Amygdala (tissue), 56 donors: ENCODE results near the gene MEF2B.
"Not testable (repeated sequence)": the region's sequence is repeated elsewhere in the genome, so short reads cannot be mapped to it uniquely, and the experiment has no call there.

Experiments
- DNase-seq, 56 donors: peaks; one replicate each; lab custom pipeline; 2025; lab: John Stamatoyannopoulos, UW

The MEF2B gene

GRCh38 chr19:19160461-19161035 is 9.5 kb downstream of the MEF2B start:
- no peak for DNase-seq

- DNase-seq: no peak
Measured at GRCh38 chr19:19159534-19159933, 10.5 kb downstream of the MEF2B start.

GRCh38 chr19:19157808-19158207 is 12.3 kb downstream of the MEF2B start:
- DNase-seq: no peak

DNA sequence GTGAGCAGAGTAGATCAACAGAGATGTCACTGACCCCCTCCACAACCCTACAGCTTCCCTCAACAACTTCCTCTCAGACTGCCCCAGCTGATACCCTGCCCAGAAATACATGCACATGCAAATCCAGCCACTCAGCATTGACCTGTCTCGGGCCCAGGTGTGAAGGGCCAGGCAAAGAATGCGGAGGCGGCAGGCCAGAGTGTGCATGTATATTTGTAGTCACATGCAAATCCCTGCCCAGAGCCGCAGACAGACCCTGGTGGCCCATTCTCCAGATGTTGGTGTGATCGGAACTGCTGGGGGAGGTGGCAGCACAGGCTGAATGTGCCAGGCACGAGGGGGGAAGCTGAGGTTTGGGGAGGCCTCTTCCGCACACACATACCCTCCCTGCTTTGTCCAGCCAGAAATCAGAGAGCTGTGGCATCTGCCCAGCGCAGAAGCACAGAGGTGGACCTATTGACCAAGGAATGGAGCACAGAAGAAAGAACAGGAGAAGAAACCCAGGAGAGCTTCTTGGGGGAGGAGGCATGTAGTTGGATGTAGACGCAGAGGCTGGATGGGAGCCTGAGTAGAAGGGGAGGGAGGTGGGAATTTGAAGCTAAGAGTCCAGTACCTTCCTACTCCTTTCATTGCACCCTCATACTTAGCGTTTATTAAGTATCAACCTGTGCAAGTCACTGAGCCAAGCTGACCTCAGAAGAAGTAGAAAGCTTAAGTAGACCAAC is 14.4 kb downstream of the MEF2B start:
- DNase-seq: no peak

DNA sequence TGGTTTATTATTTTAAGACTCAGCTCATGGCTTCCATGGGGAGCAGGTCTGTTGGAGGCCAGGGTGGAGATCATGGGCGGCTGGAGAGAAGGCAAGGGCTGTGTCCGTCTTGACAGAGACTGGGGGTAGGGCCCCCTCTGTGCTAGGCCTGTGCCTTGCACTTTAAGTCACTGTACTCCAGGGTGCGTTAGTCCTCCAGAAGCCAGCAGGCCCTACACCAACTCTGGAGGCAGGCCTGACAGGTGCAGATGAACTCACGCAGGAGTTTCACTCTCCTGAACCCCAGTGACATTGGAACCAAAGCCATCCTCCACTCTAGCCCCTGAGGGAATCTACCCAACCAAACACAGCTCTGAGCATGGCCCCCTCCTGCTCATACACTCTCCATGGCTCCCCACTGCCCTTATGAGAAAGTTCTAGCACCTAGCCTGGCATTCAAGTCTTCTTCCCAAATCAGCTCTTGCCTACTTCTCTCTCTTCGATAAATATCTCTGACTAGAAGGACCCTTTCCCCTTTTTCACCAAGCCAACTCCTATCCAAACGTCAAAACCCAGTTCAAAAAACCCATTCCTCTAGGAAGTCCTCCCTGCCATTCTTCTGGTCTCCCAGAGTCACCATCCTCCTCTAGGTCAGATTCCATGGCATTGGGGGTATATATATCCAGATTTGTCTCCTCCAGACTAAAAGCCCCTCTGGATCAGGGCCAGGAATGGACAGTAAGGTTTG is 15.1 kb downstream of the MEF2B start:
- DNase-seq: no peak

GRCh38 chr19:19152668-19153384 is 17.2 kb downstream of the MEF2B start:
- DNase-seq: no peak

DNA sequence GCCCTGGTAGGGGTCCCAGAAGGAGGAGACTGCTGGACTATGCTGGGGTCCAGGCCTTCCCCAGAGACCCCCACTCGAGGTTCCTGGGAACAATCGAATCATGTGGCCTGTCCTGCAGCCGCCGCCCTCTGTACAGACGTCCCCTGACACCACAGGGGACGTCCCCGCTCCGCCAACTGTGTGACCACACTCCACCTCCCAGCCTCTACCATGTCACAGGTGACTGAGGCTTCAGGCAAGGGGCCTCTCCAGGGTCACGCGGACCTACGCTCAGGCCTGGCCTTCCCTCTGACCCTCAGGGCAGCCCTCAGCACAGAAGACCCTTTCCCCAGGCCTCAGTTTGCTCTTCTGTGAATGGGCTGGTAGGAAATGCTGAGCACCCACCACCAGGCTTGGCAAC is 18.6 kb downstream of the MEF2B start:
- DNase-seq: no peak

- no peak for DNase-seq
Measured at GRCh38 chr19:19149435-19149834, 20.6 kb downstream of the MEF2B start.

DNA sequence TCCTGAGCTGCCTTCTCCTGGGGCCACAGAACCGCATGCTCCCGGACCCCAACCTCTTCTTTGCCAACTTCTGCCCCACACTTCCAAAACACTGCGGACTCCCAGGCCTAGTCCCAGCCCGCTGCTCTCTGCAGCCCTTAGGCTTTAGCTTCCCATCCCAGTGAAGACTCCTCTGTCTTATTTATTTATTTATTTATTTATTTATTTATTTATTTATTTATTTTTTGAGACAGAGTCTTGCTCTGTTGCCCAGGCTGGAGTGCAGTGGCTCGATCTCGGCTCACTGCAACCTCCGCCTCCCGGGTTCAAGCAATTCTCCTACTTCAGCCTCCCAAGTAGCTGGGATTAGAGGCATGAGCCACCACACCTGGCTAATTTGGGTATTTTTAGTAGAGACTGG is 21.6 kb downstream of the MEF2B start:
- DNase-seq: not testable (repeated sequence)

- no peak for DNase-seq
Measured at GRCh38 chr19:19147344-19147743, 22.7 kb downstream of the MEF2B start.

DNA sequence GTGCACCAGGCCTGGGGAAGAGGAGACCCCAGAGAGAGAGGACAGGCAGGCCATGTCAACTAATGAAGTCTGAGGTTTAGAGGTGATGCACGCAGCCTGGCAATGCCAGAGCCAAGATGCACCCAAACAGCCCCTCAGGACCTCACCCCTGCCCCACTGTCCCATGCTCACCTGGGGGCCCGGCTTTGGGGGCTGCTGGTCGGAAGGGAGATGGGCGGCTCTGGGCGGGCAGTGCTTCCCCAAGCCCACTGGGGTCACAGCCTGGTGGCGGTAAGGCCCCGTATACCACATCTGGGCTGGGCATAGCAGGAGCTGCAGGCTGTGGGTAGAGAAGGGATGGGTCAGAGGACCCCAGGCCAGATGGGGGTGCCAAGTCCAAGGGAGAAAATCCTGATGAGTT is 23.2 kb downstream of the MEF2B start:
- DNase-seq: no peak

- DNase-seq: peak in 43 of 56 donors; percentile 5 to 79 (median 43)
Measured at GRCh38 chr19:19145684-19146608, 24.1 kb downstream of the MEF2B start.

DNA sequence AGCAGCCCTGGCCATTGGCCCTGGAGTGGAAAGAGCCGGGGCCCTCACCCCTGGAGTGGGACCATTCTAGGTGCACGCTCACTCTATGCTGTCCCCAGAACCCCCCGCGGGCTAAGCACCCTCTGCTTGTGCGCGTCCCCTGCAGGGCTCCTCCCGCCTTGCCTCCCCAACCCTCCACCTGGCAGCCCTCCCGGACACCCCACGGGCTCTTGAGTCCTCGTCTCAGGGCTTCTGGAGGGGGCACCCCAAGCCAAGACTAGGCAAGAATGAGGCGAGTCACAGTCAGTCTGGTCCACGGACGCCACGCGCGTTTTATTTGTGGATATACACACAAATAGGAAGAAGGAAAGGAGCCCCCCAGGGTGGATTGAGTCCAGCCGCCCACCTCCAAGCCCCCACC is 24.8 kb downstream of the MEF2B start:
- DNase-seq: no peak

DNA sequence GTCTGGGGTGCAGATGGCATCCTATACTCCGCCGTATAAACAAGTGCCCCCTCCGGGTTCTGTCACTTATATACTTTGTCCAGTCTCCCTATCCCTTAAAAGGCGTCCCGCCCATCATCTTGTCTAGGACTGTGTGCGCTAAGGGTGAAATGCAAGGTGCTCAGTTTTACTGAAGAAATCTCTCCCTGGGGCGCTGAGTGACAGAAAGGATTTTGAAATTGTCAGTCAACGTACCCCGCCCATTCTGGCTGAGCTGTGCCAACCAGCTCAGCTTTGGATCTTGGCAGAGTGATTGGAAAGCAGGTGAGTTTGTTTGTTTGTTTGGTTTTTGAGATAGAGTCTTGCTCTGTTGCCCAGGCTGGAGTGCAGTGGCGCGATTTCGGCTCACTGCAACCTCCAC is 27.7 kb downstream of the MEF2B start:
- no peak for DNase-seq

GRCh38 chr19:19140476-19140875 is 29.6 kb downstream of the MEF2B start:
- no peak for DNase-seq

DNA sequence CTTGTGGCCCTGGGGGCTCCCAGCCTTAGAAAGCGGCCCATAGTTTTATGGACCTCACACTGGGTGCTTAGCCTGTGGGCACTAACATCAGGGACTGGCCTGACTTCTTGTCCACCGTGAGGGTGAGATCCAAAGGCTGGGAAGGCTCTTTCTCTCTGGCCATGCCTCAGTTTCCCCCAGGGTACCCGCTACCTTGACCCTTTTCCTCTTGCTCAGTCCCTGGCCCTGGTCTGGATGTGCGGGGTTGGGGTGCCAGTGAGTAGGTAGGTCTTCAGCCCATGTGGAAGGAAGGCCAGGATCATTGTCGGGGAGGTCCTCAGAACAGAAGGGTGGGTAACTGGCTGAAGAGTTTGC is 30.2 kb downstream of the MEF2B start:
- no peak for DNase-seq

- DNase-seq: peak; percentile 47 to 98 (median 92)
Measured at GRCh38 chr19:19138109-19138981, 31.7 kb downstream of the MEF2B start, which contains the start of gene TMEM161A. Gene TMEM161A (minus strand): TSS chr19:19138478. CDS start chr19:19138428, 50 bp downstream.

- DNase-seq: peak in 1 of 56 donors; percentile 30
Measured at GRCh38 chr19:19137556-19138108, 32.4 kb downstream of the MEF2B start.

DNA sequence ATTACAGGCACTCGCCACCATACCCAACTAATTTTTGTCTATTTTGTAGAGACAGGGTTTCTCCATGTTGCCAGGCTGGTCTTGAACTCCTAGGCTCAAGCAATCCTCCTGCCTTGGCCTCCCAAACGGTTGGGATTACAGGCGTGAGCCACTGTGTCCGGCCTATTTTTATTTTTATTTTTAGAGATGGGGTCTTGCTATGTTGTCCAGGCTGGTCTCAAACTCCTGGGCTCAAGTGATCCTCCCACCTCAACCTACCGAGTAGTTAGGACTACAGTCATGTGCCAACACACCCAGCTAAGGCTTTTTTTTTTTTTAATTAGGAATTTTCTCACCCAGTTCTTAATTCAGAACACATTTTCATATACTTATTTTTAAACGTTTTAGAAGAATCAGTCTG is 34.4 kb downstream of the MEF2B start:
- not testable (repeated sequence) for DNase-seq
